ENCODE measurements around the gene SIRT2. TPM values are rescaled to one million over a fixed set of nuclear protein-coding genes. Genes with fewer than 3 reads are reported as not detected.

Gene SIRT2
- total RNA-seq, 1 donor from 2014 or later, result 10.9 TPM

DNA sequence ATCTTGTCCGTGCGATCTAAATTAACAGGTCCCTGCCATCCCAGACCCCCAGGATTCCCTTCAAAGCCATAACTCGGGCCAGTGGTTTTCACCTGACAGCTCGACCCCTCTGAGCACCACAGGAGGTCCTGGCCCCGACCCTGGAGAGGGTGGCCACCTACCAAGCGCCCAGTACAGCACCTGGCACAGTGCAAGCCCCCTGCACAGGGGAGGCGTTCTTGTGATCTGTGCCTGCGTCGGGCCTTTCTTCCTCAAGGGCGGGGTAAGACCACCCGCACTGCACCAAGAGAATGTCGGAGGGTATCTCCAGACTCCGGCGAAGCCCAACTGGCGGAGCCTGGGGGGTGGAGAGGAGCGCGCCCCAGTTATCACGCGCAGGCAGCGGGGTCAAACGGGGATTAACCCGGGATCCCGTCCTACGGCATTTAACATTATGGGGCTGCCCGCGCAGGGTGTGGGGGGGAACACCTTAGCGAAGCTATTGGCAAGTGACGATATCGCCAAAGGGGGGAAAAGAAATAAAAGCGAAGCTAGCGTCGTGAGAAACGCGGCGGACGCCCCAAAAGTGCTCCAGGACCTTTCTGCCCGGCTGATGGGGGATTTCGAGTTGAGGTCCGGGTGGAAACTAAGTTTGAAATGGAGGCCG, 48.3 kb downstream of the SIRT2 start:
- peaks cover 17% of the 10 kb centered on the region for H3K36me3 Mint-ChIP-seq
- Histone ChIP-seq H3K36me3 (peaks cover 7% of the 10 kb centered on the region), H3K4me3 (peak overlapping the region; percentile 98), H2AFZ (replicated peaks) (no peak overlapping the region), H3K27me3 (no peaks in the 10 kb centered on the region), H3K9ac (no peak overlapping the region), H3K27ac (peak overlapping the region; percentile 90), H4K20me1 (ENCODE audit: low read depth) (peaks cover 31% of the 10 kb centered on the region), H3K4me2 (peak overlapping the region; percentile 92), H3K4me1 (peaks cover 21% of the 10 kb centered on the region), H3K9me3 (ENCODE audit: low read depth) (no peaks in the 10 kb centered on the region), H3F3A (ENCODE audit: low read depth) (peaks cover 53% of the 10 kb centered on the region), H3K79me2 (ENCODE audit: low read depth) (peaks cover 32% of the 10 kb centered on the region)
- H3K27me3 Mint-ChIP-seq (ENCODE audit: insufficient read depth, low read depth), result peaks cover 12% of the 10 kb centered on the region
- H3K27ac Mint-ChIP-seq, result peak overlapping the region; percentile 67
- H3K4me3 Mint-ChIP-seq, result peak overlapping the region; percentile 94
- peaks cover 39% of the 10 kb centered on the region for H3K4me1 Mint-ChIP-seq
- H3K9me3 Mint-ChIP-seq, result peaks cover 2% of the 10 kb centered on the region
- DNase-seq (ENCODE audit: low spot score), result peak; percentile 80
- TF ChIP-seq EZH2phosphoT487 (IDR thresholded peaks at IDR 0.05), result no peak
- TF ChIP-seq, protein P1, sequence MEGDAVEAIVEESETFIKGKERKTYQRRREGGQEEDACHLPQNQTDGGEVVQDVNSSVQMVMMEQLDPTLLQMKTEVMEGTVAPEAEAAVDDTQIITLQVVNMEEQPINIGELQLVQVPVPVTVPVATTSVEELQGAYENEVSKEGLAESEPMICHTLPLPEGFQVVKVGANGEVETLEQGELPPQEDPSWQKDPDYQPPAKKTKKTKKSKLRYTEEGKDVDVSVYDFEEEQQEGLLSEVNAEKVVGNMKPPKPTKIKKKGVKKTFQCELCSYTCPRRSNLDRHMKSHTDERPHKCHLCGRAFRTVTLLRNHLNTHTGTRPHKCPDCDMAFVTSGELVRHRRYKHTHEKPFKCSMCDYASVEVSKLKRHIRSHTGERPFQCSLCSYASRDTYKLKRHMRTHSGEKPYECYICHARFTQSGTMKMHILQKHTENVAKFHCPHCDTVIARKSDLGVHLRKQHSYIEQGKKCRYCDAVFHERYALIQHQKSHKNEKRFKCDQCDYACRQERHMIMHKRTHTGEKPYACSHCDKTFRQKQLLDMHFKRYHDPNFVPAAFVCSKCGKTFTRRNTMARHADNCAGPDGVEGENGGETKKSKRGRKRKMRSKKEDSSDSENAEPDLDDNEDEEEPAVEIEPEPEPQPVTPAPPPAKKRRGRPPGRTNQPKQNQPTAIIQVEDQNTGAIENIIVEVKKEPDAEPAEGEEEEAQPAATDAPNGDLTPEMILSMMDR (IDR thresholded peaks at IDR 0.05), result no peak
- TF ChIP-seq EZH2 (IDR thresholded peaks at IDR 0.05), result no peak

DNA sequence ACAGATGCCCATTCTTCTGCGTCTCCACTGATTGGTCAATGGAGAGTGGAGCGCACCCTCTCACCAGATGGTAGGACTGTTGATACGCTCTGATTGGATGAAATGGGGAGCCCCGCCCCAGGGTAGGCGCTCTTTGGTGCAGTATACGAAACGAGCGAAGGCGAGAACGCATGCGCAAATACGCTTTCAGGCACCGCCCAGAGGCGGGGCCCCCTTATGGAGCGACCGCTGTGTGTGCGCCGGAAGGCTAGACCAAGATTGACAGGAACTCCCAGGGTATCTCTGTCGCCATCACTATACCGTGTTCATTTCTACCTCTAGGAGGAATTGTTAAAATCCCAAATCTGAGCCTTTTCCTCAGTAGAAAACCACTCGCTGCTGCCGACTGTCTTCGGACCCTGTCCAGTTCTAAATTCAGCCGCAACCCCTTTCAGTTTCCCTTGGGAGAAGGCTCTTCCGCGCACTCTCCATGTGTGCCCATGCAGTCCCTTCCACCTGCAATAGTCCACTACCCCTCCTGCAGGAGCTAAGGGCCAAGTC, 48.9 kb downstream of the SIRT2 start:
- no peaks in the 10 kb centered on the region for H3K9me3 ChIP-seq (ENCODE audit: low read depth)
- TF ChIP-seq EZH2 (IDR thresholded peaks at IDR 0.05), result no peak
- TF ChIP-seq, protein P1 (IDR thresholded peaks at IDR 0.05), result no peak
- peak overlapping the region; percentile 67 for H3K27ac Mint-ChIP-seq
- H3K27me3 Mint-ChIP-seq (ENCODE audit: insufficient read depth, low read depth), result peaks cover 12% of the 10 kb centered on the region
- peak overlapping the region; percentile 90 for H3K27ac ChIP-seq
- H3K4me1 ChIP-seq, result peaks cover 21% of the 10 kb centered on the region
- H3K4me1 Mint-ChIP-seq, result peaks cover 39% of the 10 kb centered on the region
- peaks cover 2% of the 10 kb centered on the region for H3K9me3 Mint-ChIP-seq
- no peak overlapping the region for H3K9ac ChIP-seq
- DNase-seq (ENCODE audit: low spot score), result no peak
- H3K4me3 Mint-ChIP-seq, result peak overlapping the region; percentile 94
- H3K36me3 ChIP-seq, result peaks cover 10% of the 10 kb centered on the region
- H2AFZ ChIP-seq (replicated peaks), result no peak overlapping the region
- peak overlapping the region; percentile 98 for H3K4me3 ChIP-seq
- peak overlapping the region; percentile 92 for H3K4me2 ChIP-seq
- H4K20me1 ChIP-seq (ENCODE audit: low read depth), result peaks cover 37% of the 10 kb centered on the region
- no peaks in the 10 kb centered on the region for H3K27me3 ChIP-seq
- peaks cover 23% of the 10 kb centered on the region for H3K36me3 Mint-ChIP-seq
- H3F3A ChIP-seq (ENCODE audit: low read depth), result peaks cover 59% of the 10 kb centered on the region
- peaks cover 38% of the 10 kb centered on the region for H3K79me2 ChIP-seq (ENCODE audit: low read depth)

DNA sequence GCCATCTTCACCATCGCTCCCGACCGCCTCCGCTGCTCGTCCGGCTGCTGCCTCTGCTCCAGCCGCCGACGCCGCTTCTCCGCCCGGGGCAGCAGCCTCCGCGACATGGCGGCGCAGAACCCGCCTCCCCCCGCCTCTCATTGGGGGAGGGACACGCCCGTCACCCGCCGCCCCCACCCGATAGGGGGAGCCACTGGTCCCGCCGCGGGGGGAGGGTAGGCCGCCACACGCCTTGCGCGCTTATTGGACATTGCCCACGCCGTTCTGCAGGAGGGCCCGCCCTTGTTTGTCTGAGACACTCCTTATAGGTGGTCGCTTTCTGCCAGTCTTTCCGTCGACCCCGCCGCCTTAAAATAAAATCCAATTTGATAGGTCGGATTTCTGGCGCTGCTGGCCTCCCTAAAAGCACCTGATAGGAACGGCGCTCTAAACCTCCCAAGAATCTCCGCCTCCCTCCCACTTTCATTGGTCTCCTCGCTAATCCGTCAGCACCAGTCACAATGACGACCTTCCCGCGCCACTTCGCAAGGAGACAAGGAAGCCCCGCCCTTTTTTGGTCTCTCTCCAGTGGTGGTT, 49.5 kb downstream of the SIRT2 start, which contains the start of gene HNRNPL:
Gene HNRNPL, minus strand, starts transcription at position 127 of the 576 bp plus-strand sequence. Its CDS starts 20 bp downstream, at position 107.
- Histone ChIP-seq H3K79me2 (ENCODE audit: low read depth) (peaks cover 44% of the 10 kb centered on the region), H3K36me3 (peaks cover 13% of the 10 kb centered on the region), H3K9ac (peak within 1 kb of the TSS; percentile 84), H3K9me3 (ENCODE audit: low read depth) (no peaks in the 10 kb centered on the region), H4K20me1 (ENCODE audit: low read depth) (peaks cover 42% of the 10 kb centered on the region), H2AFZ (replicated peaks) (no peak within 1 kb of the TSS), H3K27ac (peak within 1 kb of the TSS; percentile 97), H3K4me1 (peaks cover 21% of the 10 kb centered on the region), H3K27me3 (no peaks in the 10 kb centered on the region), H3F3A (ENCODE audit: low read depth) (peaks cover 64% of the 10 kb centered on the region), H3K4me2 (peak within 1 kb of the TSS; percentile 92), H3K4me3 (peak within 1 kb of the TSS; percentile 98)
- H3K4me1 Mint-ChIP-seq, result peaks cover 39% of the 10 kb centered on the region
- peak within 1 kb of the TSS; percentile 85 for H3K27ac Mint-ChIP-seq
- TF ChIP-seq EZH2 (IDR thresholded peaks at IDR 0.05), result no peak
- TF ChIP-seq, protein P1 (IDR thresholded peaks at IDR 0.05), result peak; percentile 40
- DNase-seq (ENCODE audit: low spot score), result peak; percentile 100
- peaks cover 26% of the 10 kb centered on the region for H3K36me3 Mint-ChIP-seq
- H3K27me3 Mint-ChIP-seq (ENCODE audit: insufficient read depth, low read depth), result peaks cover 12% of the 10 kb centered on the region
- H3K9me3 Mint-ChIP-seq, result no peaks in the 10 kb centered on the region
- H3K4me3 Mint-ChIP-seq, result peak within 1 kb of the TSS; percentile 94

All from neural progenitor cell (in vitro differentiated cells).